HepG2 (cell line): ENCODE results near the gene ZNF821.
"Not testable (repeated sequence)": the region's sequence is repeated elsewhere in the genome, so short reads cannot be mapped to it uniquely, and the experiment has no call there.

ENCODE experiments used
- CTCF ChIP-seq: sonication (generic); formaldehyde crosslinking; IDR thresholded peaks from 2 replicates; pipeline ENCODE4 v1.5.0; 2020; ENCODE audit warnings: mild to moderate bottlenecking, missing genetic modification reagents, moderate library complexity
- U2AF2 ChIP-seq: fragments of 200-400 bp; formaldehyde crosslinking; IDR thresholded peaks from 2 replicates; pipeline ENCODE4 v1.6.1; 2017; ENCODE audit warnings: low read depth, mild to moderate bottlenecking, low read length
- ZNF121 ChIP-seq: sonication (generic); formaldehyde crosslinking; IDR thresholded peaks from 2 replicates; pipeline ENCODE4 v1.5.0; 2020; ENCODE audit warnings: mild to moderate bottlenecking, missing genetic modification reagents
- ZNF253 ChIP-seq: sonication (generic); formaldehyde crosslinking; IDR thresholded peaks from 2 replicates; pipeline ENCODE4 v1.8.0; 2022; ENCODE audit warnings: mild to moderate bottlenecking, missing genetic modification reagents, borderline replicate concordance
- ZNF263 ChIP-seq: sonication (generic); formaldehyde crosslinking; IDR thresholded peaks from 2 replicates; pipeline ENCODE4 v1.4.0; 2020; ENCODE audit warnings: missing genetic modification reagents
- ZNF414 ChIP-seq: sonication (generic); formaldehyde crosslinking; IDR thresholded peaks from 2 replicates; pipeline ENCODE4 v1.5.0; 2020; ENCODE audit warnings: missing genetic modification reagents
- ZNF549 ChIP-seq: sonication (generic); formaldehyde crosslinking; IDR thresholded peaks from 2 replicates; pipeline ENCODE4 v1.5.0; 2020; ENCODE audit warnings: missing genetic modification reagents
- TF ChIP-seq, protein P1 (sequence below): sonication (generic); formaldehyde crosslinking; conservative IDR thresholded peaks from 2 replicates; pipeline ENCODE4 v1.8.1; 2023; ENCODE audit warnings: missing genetic modification reagents

GRCh38 chr16:71867175-71867574 is 16.8 kb downstream of the ZNF821 start:
- TF ChIP-seq ZNF263 (CRISPR knock-in tag); ZNF253; CTCF; ZNF549 (CRISPR knock-in tag); U2AF2; ZNF414 (CRISPR knock-in tag); ZNF121 (CRISPR knock-in tag): not testable (repeated sequence)
- TF ChIP-seq, protein P1, sequence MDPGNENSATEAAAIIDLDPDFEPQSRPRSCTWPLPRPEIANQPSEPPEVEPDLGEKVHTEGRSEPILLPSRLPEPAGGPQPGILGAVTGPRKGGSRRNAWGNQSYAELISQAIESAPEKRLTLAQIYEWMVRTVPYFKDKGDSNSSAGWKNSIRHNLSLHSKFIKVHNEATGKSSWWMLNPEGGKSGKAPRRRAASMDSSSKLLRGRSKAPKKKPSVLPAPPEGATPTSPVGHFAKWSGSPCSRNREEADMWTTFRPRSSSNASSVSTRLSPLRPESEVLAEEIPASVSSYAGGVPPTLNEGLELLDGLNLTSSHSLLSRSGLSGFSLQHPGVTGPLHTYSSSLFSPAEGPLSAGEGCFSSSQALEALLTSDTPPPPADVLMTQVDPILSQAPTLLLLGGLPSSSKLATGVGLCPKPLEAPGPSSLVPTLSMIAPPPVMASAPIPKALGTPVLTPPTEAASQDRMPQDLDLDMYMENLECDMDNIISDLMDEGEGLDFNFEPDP (CRISPR knock-in tag), result not testable (repeated sequence)
